Medulla oblongata (tissue), 1 donor: ENCODE data around the gene RLF.
A peak's percentile ranks its signal among the peaks of the same experiment; 100 is the strongest.

Experiments used
- DNase-seq: peaks from one replicate; pipeline ENCODE4 v3.0.0-alpha.2; 2015; ENCODE audit errors: extremely low spot score

The RLF gene

DNA sequence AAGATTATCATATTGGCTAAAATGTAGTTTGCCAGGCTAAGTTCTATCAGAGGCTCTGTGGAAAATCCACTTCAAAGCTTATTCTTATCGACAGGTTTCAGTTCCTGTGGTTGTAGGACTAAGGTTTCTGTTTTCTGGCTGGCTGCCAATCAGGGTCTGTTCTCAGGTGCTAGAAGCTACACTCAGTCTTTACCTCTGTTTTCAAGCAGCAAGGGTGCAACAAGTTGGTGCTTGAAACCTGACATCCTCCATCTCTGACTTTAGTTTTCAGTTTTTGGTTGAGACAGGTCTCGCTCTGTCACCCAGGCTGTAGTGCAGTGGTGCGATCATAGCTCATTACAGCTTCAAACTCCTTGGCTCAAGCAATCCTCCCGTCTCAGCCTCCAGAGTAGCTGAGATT, 71.3 kb downstream of the RLF start:
- DNase-seq, result no peak

DNA sequence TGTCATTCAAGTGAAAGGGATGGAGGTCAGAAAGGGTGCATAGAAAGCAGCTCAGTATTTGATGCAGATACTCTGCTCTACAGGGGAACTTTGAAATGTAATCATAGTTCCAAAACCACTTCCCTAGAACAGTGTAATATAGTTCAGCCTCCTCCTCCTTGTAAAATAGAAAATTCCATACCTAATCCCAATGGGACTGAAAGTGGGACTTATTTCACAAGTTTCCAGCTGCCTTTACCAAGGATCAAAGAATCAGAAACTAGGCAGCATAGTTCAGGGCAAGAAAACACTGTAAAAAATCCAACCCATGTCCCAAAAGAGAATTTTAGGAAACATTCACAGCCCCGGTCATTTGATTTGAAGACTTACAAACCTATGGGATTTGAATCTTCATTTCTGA, 78.4 kb downstream of the RLF start:
- DNase-seq, result no peak

GRCh38 chr1:40240390-40240789, 79.2 kb downstream of the RLF start:
- no peak for DNase-seq

- DNase-seq, result no peak
Observed at GRCh38 chr1:40241362-40241761, 80.2 kb downstream of the RLF start.

- no peak for DNase-seq
Observed at GRCh38 chr1:40243351-40243750, 82.2 kb downstream of the RLF start.

GRCh38 chr1:40244138-40244744, 83.1 kb downstream of the RLF start:
- no peak for DNase-seq

DNA sequence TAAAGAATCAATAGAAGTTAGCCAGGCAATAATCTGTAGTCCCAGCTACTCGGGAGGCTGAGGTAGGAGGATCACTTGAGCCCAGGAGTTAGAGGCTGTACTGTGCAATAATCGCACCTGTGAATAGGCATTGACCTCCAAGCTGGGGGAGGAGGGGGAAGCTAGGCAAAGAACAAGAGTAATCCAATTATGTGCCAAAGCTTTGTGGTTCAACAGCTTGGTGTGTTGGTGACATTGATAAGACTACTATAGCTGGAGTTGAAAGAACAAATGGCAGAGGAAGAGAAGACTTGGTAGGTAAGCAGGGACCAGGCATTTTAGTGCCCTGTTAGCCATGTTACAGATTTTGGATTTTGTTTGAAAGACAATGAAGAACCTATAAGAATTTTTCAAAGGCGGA, 84.5 kb downstream of the RLF start:
- DNase-seq, result no peak

GRCh38 chr1:40247655-40248054, 86.5 kb downstream of the RLF start, which contains the start of gene TMCO2:
Gene TMCO2, plus strand, starts transcription at chr1:40247937. Its CDS starts 57 bp downstream, at chr1:40247994.
- DNase-seq, result no peak

DNA sequence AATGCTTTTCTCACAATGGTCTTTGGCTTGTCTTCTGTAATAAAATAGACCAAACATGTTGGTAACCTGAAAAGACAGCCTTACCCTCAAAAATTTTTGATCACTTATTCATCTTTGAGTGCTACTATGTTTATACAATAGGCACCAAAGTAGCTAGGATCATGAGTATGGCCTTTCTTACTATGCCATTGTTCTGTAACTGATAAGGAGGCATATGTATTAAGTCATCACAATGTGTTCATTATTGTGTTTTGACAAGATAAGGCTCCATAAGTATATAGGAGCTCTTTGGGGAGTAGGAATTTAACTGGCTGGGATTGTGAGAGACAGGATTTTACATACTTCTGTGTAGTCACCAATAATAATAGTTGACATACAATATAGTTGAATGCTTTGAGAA, 87.2 kb downstream of the RLF start:
- DNase-seq, result no peak

GRCh38 chr1:40251456-40251855, 90.3 kb downstream of the RLF start:
- DNase-seq, result no peak

- DNase-seq, result no peak
Observed at GRCh38 chr1:40252601-40253000, 91.4 kb downstream of the RLF start.

DNA sequence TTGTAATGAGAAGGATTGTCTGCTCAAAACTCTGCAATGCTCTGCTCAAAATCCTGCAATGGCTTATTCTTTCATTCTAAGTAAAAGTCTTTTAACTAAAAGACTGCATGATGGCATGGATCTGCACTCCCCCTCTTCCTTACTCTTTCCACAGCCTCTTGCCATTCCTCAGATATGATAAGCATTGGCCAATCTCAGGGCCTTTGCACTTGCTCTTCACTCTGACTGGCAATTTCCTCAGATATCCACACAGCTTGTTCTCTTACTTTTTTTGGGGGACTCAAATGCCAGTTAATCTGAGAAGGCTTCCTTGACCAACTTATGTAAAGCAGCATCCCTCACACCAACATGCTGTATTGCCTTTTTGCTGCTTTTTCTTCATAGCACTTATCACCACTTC, 94.0 kb downstream of the RLF start:
- no peak for DNase-seq

- DNase-seq, result no peak
Observed at GRCh38 chr1:40256401-40257084, 95.4 kb downstream of the RLF start.

- DNase-seq, result no peak
Observed at GRCh38 chr1:40257313-40257687, 96.1 kb downstream of the RLF start.

- DNase-seq, result peak; percentile 98
Observed at GRCh38 chr1:40257688-40258444, 96.7 kb downstream of the RLF start, which contains the start of gene ZMPSTE24. Gene ZMPSTE24, plus strand, starts transcription at chr1:40258236. Its CDS starts 36 bp downstream, at chr1:40258272.

GRCh38 chr1:40258445-40258769, 97.2 kb downstream of the RLF start:
- no peak for DNase-seq

DNA sequence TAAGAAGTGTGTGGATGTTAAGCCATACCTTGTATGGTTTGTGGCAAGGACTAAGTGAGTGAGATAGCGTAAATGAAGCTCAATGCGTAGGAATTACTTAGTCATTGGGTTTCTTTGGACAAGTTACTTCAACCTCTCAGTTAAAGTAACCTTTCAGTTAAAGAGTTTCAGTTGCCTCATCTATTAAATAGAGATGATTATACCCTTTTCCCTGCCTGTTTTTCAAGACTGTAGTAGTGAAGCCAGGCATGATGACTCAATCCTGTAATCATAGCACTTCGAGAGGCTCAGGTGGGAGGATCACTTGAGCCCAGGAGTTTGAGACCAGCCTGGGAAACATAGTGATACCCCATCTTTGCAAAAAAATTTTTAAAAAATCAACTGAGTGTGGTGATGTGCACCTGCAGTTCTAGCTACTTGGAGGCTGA, 103.2 kb downstream of the RLF start:
- DNase-seq, result no peak

GRCh38 chr1:40265298-40265697, 104.1 kb downstream of the RLF start:
- no peak for DNase-seq

GRCh38 chr1:40265919-40266318, 104.7 kb downstream of the RLF start:
- DNase-seq, result no peak

DNA sequence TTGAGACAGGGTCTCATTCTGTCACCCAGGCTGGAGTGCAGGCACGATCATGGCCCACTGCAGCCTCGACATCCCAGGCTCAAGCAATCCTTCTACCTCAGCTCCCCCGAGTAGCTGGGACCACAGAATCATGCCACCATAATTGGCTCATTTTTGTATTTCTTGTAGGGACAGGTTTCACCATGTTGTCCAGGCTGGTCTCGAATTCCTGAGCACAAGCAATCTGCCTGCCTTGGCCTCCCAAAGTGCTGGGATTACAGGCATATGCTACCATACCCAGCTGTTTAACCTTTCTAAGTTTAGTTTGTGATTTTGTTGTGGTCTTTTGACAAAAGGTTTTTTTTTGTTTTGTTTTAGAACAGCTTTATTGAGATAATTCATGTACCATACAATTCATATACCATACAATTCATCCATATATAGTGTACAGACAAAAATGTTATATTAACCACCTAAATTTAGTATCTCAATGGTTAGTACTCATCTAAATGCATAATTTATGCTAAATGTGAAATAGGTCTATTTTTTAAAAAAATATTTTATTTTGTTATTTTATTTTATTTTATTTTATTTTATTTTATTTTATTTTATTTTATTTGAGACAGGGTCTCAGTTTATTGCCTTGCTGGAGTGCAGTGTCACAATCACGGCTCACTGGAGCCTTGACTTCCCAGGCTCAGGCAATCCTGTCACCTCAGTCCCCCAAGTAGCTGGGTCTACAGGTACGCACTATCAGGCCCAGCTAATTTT, 105.8 kb downstream of the RLF start:
- no peak for DNase-seq

GRCh38 chr1:40267767-40268187, 106.6 kb downstream of the RLF start:
- no peak for DNase-seq

DNA sequence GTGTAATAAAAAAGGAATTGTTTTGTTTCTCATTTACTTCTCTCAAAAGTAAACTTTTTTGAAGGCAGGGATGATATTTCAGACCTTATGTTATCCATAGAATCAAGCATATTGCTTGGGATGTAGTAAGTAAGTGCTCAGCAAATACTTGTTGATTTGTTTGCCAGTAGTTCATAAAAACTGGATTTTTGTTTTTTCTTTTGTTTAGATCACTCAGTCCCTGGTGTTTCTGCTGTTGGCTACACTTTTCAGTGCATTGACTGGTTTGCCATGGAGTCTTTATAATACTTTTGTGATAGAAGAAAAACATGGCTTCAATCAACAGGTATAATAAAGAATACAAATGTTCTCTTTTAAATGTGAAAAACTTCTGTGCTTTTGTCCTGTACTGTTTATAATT, 107.0 kb downstream of the RLF start:
- DNase-seq, result no peak
